ENCODE data around the gene IQSEC3. TPM values are rescaled to one million over a fixed set of nuclear protein-coding genes. Genes with fewer than 3 reads are reported as not detected.

Gene IQSEC3
- total and polyA plus RNA-seq, 11 donors: 0.29 to 3.2 (median 1.5) TPM

- intact Hi-C loops (cut with DNase I): no loop called here
- ATAC-seq: no peak
- Histone ChIP-seq H3K9me3 (no peaks in the 10 kb centered on the region), H3K27me3 (no peaks in the 10 kb centered on the region), H3K4me1 (no peaks in the 10 kb centered on the region), H3K4me3 (no peak overlapping the region), H3K36me3 (peaks cover 0 to 3% (median 0%) of the 10 kb centered on the region in 9 donors), H3K27ac (no peak overlapping the region)
- WGBS, 4 donors: 93 to 96% (median 95%) methylated on average over 11 to 12 of the region's 12 CpGs
- DNase-seq: no peak
- TF ChIP-seq CTCF (IDR thresholded peaks at IDR 0.05) (no peak), POLR2A (IDR thresholded peaks at IDR 0.05) (no peak)
Observed at GRCh38 chr12:154058-154457, 87.5 kb downstream of the IQSEC3 start.

GRCh38 chr12:155006-155405 is 88.4 kb downstream of the IQSEC3 start:
- Histone ChIP-seq H3K27ac (no peak overlapping the region), H3K4me1 (no peaks in the 10 kb centered on the region), H3K36me3 (peaks cover 0 to 3% (median 0%) of the 10 kb centered on the region in 9 donors), H3K27me3 (no peaks in the 10 kb centered on the region), H3K4me3 (no peak overlapping the region), H3K9me3 (no peaks in the 10 kb centered on the region)
- TF ChIP-seq POLR2A (IDR thresholded peaks at IDR 0.05): no peak
- no peak for TF ChIP-seq CTCF (IDR thresholded peaks at IDR 0.05)
- WGBS, 4 donors: 82 to 90% (median 88%) methylated on average over 7 to 9 of the region's 9 CpGs
- intact Hi-C loops (cut with DNase I): no loop called here
- no peak for DNase-seq
- ATAC-seq: no peak

- Histone ChIP-seq H3K27me3 (no peaks in the 10 kb centered on the region), H3K4me3 (no peak overlapping the region), H3K4me1 (no peaks in the 10 kb centered on the region), H3K36me3 (peaks cover 0 to 3% (median 0%) of the 10 kb centered on the region in 9 donors), H3K27ac (no peak overlapping the region), H3K9me3 (no peaks in the 10 kb centered on the region)
- 79 to 86% (median 85%) methylated on average over 7 to 8 of the region's 8 CpGs for WGBS, 4 donors
- no peak for DNase-seq
- intact Hi-C loops (cut with DNase I): no loop called here
- TF ChIP-seq CTCF (IDR thresholded peaks at IDR 0.05) (no peak), POLR2A (IDR thresholded peaks at IDR 0.05) (no peak)
- ATAC-seq: no peak
Observed at GRCh38 chr12:155646-156045, 89.1 kb downstream of the IQSEC3 start.

- WGBS, 4 donors: 92 to 94% (median 93%) methylated on average over 13 of the region's 13 CpGs
- no peak for TF ChIP-seq POLR2A (IDR thresholded peaks at IDR 0.05)
- TF ChIP-seq CTCF (IDR thresholded peaks at IDR 0.05): no peak
Observed at GRCh38 chr12:156945-157344, 90.4 kb downstream of the IQSEC3 start.

More at GRCh38 chr12:156945-157344, 90.4 kb downstream of the IQSEC3 start:
- DNase-seq (no peak), ATAC-seq (no peak)
- Histone ChIP-seq H3K9me3 (no peaks in the 10 kb centered on the region), H3K36me3 (peaks cover 0 to 3% (median 0%) of the 10 kb centered on the region in 9 donors), H3K4me3 (no peak overlapping the region), H3K27ac (no peak overlapping the region), H3K4me1 (no peaks in the 10 kb centered on the region), H3K27me3 (no peaks in the 10 kb centered on the region)
- intact Hi-C loops (cut with DNase I): no loop called here

All from heart left ventricle (tissue), 16 donors.